GM19452 (cell line): ENCODE measurements around the gene VWDE.
A peak's percentile ranks its signal among the peaks of the same experiment; 100 is the strongest.

ENCODE experiments used
- ATAC-seq: cut with Tn5 transposase; IDR thresholded peaks from one replicate; pipeline ENCODE4 v1.9.1; 2021; ENCODE audit not compliant: unreplicated experiment

The VWDE gene

GRCh38 chr7:12328888-12329770 lies 74.5 kb downstream of the VWDE start:
- ATAC-seq, result no peak

DNA sequence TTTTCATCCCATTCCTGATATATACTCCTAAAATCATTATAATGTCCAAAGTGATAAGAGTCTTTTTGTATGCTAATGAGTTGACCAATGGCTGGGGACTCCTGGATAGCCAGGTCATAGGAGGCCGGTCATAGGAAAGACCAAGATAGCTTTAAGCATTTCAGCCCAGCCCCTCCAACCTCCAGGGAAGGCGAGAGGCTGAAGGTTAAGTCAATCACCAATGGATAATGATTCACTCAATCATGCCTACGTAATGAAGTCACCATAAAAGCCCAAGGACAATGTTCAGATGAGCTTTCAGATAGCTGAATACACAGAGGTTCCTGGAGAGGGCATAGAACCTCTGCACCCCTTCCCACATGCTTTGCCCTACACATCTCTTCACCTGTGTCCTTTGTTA lies 75.7 kb downstream of the VWDE start:
- no peak for ATAC-seq

DNA sequence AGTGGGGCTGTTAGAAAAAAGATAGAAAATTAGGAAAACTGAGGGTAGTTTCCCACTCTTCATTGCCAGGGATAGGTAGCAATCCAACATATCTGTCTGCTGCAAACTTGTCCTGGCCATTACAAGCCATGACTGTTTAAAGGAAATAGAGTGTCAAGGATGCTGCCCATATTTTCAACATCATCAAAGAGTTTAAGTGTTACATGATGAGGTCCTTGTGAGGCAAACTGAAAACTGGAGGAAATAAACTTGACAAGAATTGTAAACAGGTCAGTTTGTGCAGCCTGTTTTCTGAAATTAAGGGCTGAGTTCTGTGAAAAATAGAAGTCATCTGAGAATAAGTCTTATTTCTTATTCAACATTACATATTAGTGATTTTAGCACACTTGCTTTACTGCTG lies 78.0 kb downstream of the VWDE start:
- no peak for ATAC-seq

DNA sequence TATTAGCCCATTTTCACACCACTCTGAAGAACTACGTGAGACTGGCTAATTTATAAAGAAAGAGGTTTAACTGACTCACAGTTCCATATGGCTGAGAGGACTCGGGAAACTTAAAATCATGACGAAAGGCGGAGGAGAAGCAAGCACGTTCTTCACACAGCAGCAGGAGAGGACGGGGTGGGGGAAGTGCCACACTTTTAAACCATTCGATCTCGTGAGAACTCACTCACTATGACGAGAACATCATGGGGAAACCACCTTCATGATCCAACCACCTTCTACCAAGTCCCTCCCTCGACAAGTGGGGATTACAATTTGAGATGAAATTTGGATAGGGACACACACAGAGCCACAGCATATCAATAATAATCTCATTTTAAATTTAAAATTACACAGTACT lies 80.2 kb downstream of the VWDE start:
- ATAC-seq, result no peak

GRCh38 chr7:12322903-12323300 lies 80.8 kb downstream of the VWDE start:
- ATAC-seq, result no peak

DNA sequence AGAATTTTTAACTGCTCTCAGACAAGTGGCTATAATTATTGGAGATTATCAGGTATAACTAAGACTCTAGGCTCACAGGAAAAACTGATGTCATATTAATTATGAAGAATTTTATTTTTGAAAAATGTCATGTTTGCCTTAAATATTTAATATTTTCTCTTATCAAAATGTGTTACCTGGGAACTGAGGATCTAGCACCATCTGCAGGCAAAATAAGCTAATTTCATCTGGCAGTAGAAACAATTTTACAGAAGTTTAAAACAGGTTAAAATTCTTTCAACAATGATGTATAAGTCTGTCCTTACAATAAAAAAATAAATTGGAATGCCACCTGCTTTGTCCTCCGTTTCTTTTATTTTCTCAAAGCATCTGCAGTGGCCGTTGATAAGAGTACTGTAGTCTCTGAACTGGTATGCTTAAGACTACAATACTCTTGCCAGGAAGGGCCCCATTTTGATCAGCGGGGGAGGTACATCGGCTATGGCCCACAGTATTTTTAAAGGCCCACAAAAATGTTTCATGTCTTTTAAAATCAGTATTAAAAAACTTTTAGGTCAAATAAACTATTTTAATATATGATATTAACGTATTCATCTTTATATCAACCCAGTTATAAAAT lies 81.3 kb downstream of the VWDE start:
- no peak for ATAC-seq

GRCh38 chr7:12320987-12321647 lies 82.5 kb downstream of the VWDE start:
- no peak for ATAC-seq

DNA sequence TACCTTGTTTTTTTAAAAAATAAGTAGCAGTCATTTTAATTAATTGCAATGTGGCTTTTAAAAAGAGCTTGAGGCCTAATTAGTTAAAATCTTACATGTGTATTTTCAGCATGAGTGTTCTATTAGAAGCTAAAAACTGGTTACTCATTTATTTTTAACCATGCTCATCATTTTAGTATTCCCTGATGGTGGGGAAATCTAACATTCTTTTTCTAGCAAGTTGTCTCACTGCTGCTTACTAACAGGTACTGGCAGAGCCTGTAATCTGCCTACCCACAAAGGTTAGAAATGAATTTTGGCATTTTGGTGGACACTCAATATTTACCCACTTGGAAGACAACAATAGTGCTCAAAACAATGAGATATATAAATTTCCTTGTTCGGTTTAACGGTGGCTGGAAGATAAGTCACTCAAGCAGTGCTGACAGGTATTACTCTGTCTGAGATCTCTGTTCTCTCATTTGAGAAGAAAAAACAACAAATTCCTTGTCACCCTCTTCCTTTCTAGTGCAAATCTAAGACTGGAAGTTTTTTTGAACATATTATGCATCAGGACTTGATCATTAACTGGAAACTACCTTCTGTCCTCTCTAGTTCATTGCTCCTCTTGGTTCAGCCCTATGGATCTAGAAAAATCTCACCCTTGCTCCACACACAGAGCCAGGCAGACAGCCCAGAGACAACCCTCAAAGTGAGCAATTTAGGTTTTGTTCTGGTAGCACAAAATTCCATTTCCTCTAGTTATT lies 83.3 kb downstream of the VWDE start:
- no peak for ATAC-seq

GRCh38 chr7:12317675-12318074 lies 86.0 kb downstream of the VWDE start:
- ATAC-seq, result no peak

DNA sequence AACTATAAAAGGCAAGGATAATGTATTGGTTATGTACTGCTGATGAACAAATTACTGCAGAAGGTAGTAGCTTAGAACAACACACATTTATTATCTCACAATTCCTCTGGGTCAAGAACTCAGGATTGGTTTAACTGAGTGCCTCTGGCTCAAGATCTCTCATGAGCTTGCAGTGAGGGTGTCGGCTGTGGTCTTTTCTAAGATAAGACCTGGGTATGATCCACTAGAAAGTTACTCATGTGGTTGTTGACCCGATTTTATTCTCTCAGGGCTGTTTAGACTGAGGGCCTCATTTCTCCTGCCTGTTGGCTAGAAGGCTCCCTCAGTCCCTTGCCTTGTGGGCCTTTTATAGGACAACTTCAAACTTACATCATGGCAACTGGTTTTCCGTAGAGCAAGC lies 86.7 kb downstream of the VWDE start:
- no peak for ATAC-seq

DNA sequence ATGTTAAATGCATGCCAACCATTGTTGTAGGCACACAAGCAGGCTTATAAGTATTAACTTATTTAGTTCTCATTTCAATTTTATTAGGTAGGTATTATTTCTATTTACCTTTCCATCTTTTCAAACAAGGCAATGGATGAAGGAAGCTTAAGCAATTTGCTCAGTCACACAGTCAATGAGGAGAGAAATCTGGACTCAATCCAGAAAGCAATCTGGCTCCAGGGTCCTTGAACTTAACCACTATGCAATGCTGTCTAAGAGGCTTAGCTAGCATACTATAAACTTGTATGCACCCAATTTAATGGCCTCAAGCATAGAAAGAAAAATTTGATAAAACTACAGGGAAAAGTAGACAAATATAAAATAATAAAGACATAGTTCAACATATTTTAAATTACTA lies 88.6 kb downstream of the VWDE start:
- ATAC-seq, result no peak

DNA sequence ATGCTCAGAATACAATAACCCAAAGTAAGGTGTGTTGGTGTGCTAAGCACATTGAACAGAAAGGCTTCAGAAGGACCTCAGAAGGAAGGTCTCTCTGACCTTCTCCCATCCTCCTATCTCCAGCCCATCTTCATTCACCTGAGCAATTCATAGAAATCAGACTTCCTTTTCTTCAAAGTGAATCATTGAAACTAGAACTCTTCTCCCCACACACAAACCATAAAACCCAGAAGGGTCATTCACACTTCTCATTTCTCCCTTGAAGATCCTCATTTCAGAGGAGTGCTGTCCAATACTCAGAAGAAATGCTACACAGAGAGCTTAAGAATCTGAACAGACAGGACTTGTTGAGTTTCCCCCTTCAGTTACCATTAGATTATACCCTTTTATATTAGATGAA lies 89.5 kb downstream of the VWDE start:
- ATAC-seq, result no peak

GRCh38 chr7:12305502-12305901 lies 98.2 kb downstream of the VWDE start:
- no peak for ATAC-seq

- no peak for ATAC-seq
Observed at GRCh38 chr7:12303495-12303894, 100.2 kb downstream of the VWDE start.

GRCh38 chr7:12303062-12303461 lies 100.6 kb downstream of the VWDE start:
- no peak for ATAC-seq

DNA sequence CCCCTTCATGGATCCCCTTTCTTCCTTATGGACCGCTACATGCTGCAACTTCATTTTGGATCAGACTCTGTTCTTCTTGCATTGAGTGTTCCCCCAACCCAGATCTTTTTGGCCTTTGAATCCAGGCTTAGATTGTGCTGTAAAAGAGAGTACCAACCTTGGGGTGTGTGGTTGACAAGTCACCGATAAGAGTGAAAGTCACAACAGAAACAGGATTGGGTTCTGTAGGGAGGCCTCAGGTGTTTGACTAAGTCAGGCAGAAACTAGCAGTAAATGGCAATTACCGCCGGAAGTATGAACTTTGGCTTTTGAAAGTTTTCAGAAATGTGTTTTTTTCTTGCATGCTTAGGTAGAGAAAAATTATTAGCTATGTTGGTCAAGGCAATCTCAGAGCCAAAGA lies 103.2 kb downstream of the VWDE start:
- ATAC-seq, result no peak

DNA sequence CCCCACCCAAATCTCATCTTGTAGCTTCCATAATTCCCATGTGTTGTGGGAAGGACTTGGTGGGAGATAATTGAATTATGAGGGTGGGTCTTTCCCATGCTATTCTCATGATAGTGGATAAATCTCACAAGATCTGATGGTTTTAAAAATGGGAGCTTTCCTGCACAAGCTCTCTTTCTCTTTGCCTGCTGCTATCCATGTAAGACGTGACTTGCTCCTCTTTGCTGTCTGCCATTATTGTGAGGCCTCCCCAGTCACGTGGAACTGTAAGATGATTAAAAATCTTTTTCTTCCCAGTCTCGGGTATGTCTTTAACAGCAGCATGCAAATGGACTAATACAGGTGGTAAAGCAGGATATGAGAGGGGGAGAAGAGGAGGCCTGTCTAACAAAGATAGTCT lies 104.3 kb downstream of the VWDE start:
- no peak for ATAC-seq

- no peak for ATAC-seq
Observed at GRCh38 chr7:12297283-12298108, 106.2 kb downstream of the VWDE start.

GRCh38 chr7:12296051-12296570 lies 107.6 kb downstream of the VWDE start:
- no peak for ATAC-seq

GRCh38 chr7:12294701-12295100 lies 109.0 kb downstream of the VWDE start:
- peak; percentile 78 for ATAC-seq
